ENCODE measurements around the gene FAM156B. TPM values are rescaled to one million over a fixed set of nuclear protein-coding genes. Genes with fewer than 3 reads are reported as not detected.
A peak's percentile ranks its signal among the peaks of the same experiment; 100 is the strongest.

FAM156B gene
- total and polyA plus RNA-seq, 9 of the 15 experiments (the other 6 are each of a cell fraction or from before 2014, with no cell fraction given): 0.24 to 32.2 (median 14.2) TPM

- peak; percentile 53 for TF ChIP-seq MAX (CRISPR knock-in tag; IDR thresholded peaks at IDR 0.05)
- TF ChIP-seq HDAC8 (tag; IDR thresholded peaks at IDR 0.05): no peak
- no peak for TF ChIP-seq SIN3A (IDR thresholded peaks at IDR 0.05; ENCODE audit: borderline replicate concordance in 2 of 2, control insufficient read depth in 1 of 2, low read depth in 2 of 2, low read length in 2 of 2)
- TF ChIP-seq ZNF561 (CRISPR knock-in tag; conservative IDR thresholded peaks at IDR 0.05): no peak
- TF ChIP-seq NUFIP1 (IDR thresholded peaks at IDR 0.05; ENCODE audit: partially characterized antibody): no peak
- TF ChIP-seq THAP7 (CRISPR knock-in tag; IDR thresholded peaks at IDR 0.05): no peak
- 0 out of 2 replicates have a peak, but pooled peaks have one; percentile 9 for TF ChIP-seq USF1 (CRISPR knock-in tag; IDR thresholded peaks at IDR 0.05)
- TF ChIP-seq ZNF197 (CRISPR knock-in tag; IDR thresholded peaks at IDR 0.05; ENCODE audit: low read depth): peak; percentile 80; the same call in 1 of the 2 replicates
- no peak for TF ChIP-seq MCM5 (IDR thresholded peaks at IDR 0.05; ENCODE audit: low read depth)
- TF ChIP-seq THRB (CRISPR knock-in tag; conservative IDR thresholded peaks at IDR 0.05): no peak
- TF ChIP-seq SRSF7 (optimal IDR thresholded peaks at IDR 0.05; ENCODE audit: low read depth, low read length): no peak
- no peak for TF ChIP-seq ZNF764 (CRISPR knock-in tag; IDR thresholded peaks at IDR 0.05; ENCODE audit: low read depth)
- TF ChIP-seq LEF1 (IDR thresholded peaks at IDR 0.05): no peak; the same call in 1 of the 2 replicates
- TF ChIP-seq TEAD4 (IDR thresholded peaks at IDR 0.05; ENCODE audit: low read length): peak; percentile 31; the same call in 1 of the 2 replicates
- no peak for TF ChIP-seq TEAD4 (CRISPR knock-in tag; IDR thresholded peaks at IDR 0.05; ENCODE audit: borderline replicate concordance)
- no peak for TF ChIP-seq HSF4 (CRISPR knock-in tag; IDR thresholded peaks at IDR 0.05; ENCODE audit: borderline replicate concordance)
- no peak for TF ChIP-seq DNMT1 (IDR thresholded peaks at IDR 0.05)
- TF ChIP-seq AFF4 (CRISPR knock-in tag; IDR thresholded peaks at IDR 0.05): peak; percentile 77; the same call in 1 of the 2 replicates
- TF ChIP-seq ZNF121 (CRISPR knock-in tag; conservative IDR thresholded peaks at IDR 0.05): no peak
- TF ChIP-seq MIER1 (IDR thresholded peaks at IDR 0.05; ENCODE audit: low read depth): no peak
- TF ChIP-seq HDAC6 (IDR thresholded peaks at IDR 0.05; ENCODE audit: low read depth, low read length): no peak
- no peak for TF ChIP-seq ZFP36 (IDR thresholded peaks at IDR 0.05; ENCODE audit: low read depth, low read length, partially characterized antibody)
These were observed 37.8 kb downstream of the FAM156B start (continued) for GRCh38 chrX:52934704-52935469.
